CD14-positive monocyte (primary cell): ENCODE results near the gene RPL6. TPM values are rescaled to one million over a fixed set of nuclear protein-coding genes. Genes with fewer than 3 reads are reported as not detected.

Experiments used
- DNase-seq, 3 donors: peaks; one replicate each; pipeline ENCODE4 v3.0.0-alpha.2; 2011 to 2022
- H2AFZ ChIP-seq: 2 replicates; pipeline ENCODE4 v1.6.0; 2012; ENCODE audit warnings: mild to moderate bottlenecking, low read depth, low read length, inconsistent platforms; ENCODE audit not compliant: insufficient read depth, poor library complexity, severe bottlenecking
- H3K27ac ChIP-seq, 2 donors: 1 replicate in 1 of 2; 2 replicates in 1 of 2; pipeline ENCODE4 v1.5.1; 2012 to 2013; ENCODE audit warnings: low read length in 2 of 2, control low read depth in 1 of 2, inconsistent platforms in 1 of 2, low read depth in 1 of 2, mild to moderate bottlenecking in 1 of 2
- H3K27me3 ChIP-seq, 2 donors: one replicate each; pipeline versions ENCODE4 v1.6.0 to v1.6.1; 2011 to 2013; ENCODE audit warnings: low read length in 2 of 2; ENCODE audit not compliant: control insufficient read depth in 2 of 2, insufficient read depth in 2 of 2
- H3K36me3 ChIP-seq, 2 donors: replicated peaks in 1 of 2; 1 replicate in 1 of 2; 2 replicates in 1 of 2; pipeline versions ENCODE4 v1.5.1 to v1.6.1; 2012 to 2013; ENCODE audit warnings: low read length in 2 of 2, control low read depth in 1 of 2, inconsistent platforms in 1 of 2, mild to moderate bottlenecking in 1 of 2; ENCODE audit not compliant: insufficient read depth in 2 of 2, control insufficient read depth in 1 of 2
- H3K4me1 ChIP-seq, 2 donors: 1 replicate in 1 of 2; 2 replicates in 1 of 2; pipeline versions ENCODE4 v1.5.1 to v1.6.1; 2012 to 2013; ENCODE audit warnings: low read length in 2 of 2, control low read depth in 1 of 2, inconsistent platforms in 1 of 2, mild to moderate bottlenecking in 1 of 2, moderate library complexity in 1 of 2; ENCODE audit not compliant: insufficient read depth in 2 of 2, control insufficient read depth in 1 of 2
- H3K4me2 ChIP-seq: replicated peaks from 2 replicates; pipeline ENCODE3; 2012; ENCODE audit warnings: low read length, moderate library complexity, mild to moderate bottlenecking; ENCODE audit not compliant: poor library complexity, severe bottlenecking; ENCODE audit errors: extremely low read depth
- H3K4me3 ChIP-seq, 3 experiments: fragments of 200-600 bp in 1 of 3; sonication (generic) in 1 of 3; replicated peaks in 1 of 3; 1 replicate in 2 of 3; 2 replicates in 1 of 3; pipeline ENCODE4 v1.5.1; 2011 to 2013; ENCODE audit warnings: low read length in 3 of 3, mild to moderate bottlenecking in 3 of 3, control low read depth in 2 of 3, low read depth in 2 of 3, inconsistent platforms in 1 of 3, moderate library complexity in 1 of 3
- H3K79me2 ChIP-seq: 2 replicates; pipeline ENCODE4 v1.6.0; 2012; ENCODE audit warnings: mild to moderate bottlenecking, control low read depth, inconsistent platforms, low read length, moderate library complexity; ENCODE audit not compliant: insufficient read depth
- H3K9ac ChIP-seq: 2 replicates; pipeline ENCODE4 v1.6.0; 2017; ENCODE audit warnings: low read length, mild to moderate bottlenecking; ENCODE audit not compliant: insufficient read depth, poor library complexity, severe bottlenecking
- H3K9me3 ChIP-seq, 2 donors: replicated peaks in 1 of 2; 1 replicate in 1 of 2; 2 replicates in 1 of 2; pipeline versions ENCODE4 v1.5.1 to v1.6.1; 2012 to 2013; ENCODE audit warnings: low read length in 2 of 2, control low read depth in 1 of 2; ENCODE audit not compliant: control insufficient read depth in 1 of 2, insufficient read depth in 1 of 2
- H4K20me1 ChIP-seq: 2 replicates; pipeline ENCODE4 v1.6.0; 2012; ENCODE audit warnings: mild to moderate bottlenecking, low read length, control low read depth, moderate library complexity; ENCODE audit not compliant: insufficient read depth
- H3K27ac Mint-ChIP-seq, 7 donors: one replicate each; pipeline ENCODE4 v1.8.0; 2020; ENCODE audit warnings: mild to moderate bottlenecking in 7 of 7, mixed read lengths in 7 of 7, moderate library complexity in 6 of 7, inconsistent platforms in 2 of 7
- H3K27me3 Mint-ChIP-seq, 3 donors: one replicate each; pipeline ENCODE4 v1.8.0; 2021 to 2022; ENCODE audit warnings: low read depth in 3 of 3, mild to moderate bottlenecking in 3 of 3, mixed read lengths in 3 of 3, moderate library complexity in 3 of 3, inconsistent platforms in 1 of 3
- H3K36me3 Mint-ChIP-seq, 2 donors: one replicate each; pipeline ENCODE4 v1.8.0; 2020; ENCODE audit warnings: mixed read lengths in 2 of 2, inconsistent platforms in 1 of 2, mild to moderate bottlenecking in 1 of 2
- H3K4me1 Mint-ChIP-seq: one replicate; pipeline ENCODE4 v1.8.0; 2020; ENCODE audit warnings: mild to moderate bottlenecking, mixed read lengths
- H3K4me3 Mint-ChIP-seq, 2 donors: one replicate each; pipeline ENCODE4 v1.8.0; 2020; ENCODE audit warnings: mild to moderate bottlenecking in 2 of 2, mixed read lengths in 2 of 2, moderate library complexity in 1 of 2
- H3K9me3 Mint-ChIP-seq, 7 donors: one replicate each; pipeline ENCODE4 v1.8.0; 2020 to 2022; ENCODE audit warnings: mixed read lengths in 7 of 7, mild to moderate bottlenecking in 6 of 7, moderate library complexity in 6 of 7, inconsistent platforms in 2 of 7
- CTCF ChIP-seq: fragments of 200-600 bp; IDR thresholded peaks from one replicate; pipeline ENCODE4 v1.8.0; 2022; ENCODE audit warnings: antibody characterized with exemption, mild to moderate bottlenecking
- WGBS: methylation state at CpG from one replicate; pipeline ENCODE4 v1.1.5; 2013; ENCODE audit warnings: missing lambda C conversion rate; ENCODE audit not compliant: insufficient coverage; 5-methylcytosine and 5-hydroxymethylcytosine counted together
- intact Hi-C, 2 donors: fragments of 100-400 bp; cut with micrococcal nuclease; formaldehyde crosslinking; loops; one replicate each; pipeline versions ENCODE4 v1.15.0 to v1.15.1; 2023
- polyA plus RNA-seq, 3 donors: library from polyadenylated mRNA; depleted of rRNA in 1 of 3; unstranded in 2 of 3; stranded (reverse) in 1 of 3; fragments of 300-500 nt in 2 of 3; fragments of >200 nt in 1 of 3; fragmentation: Illumina TruSeq in 2 of 3; gene quantifications; 1 replicate in 2 of 3; 2 replicates in 1 of 3; pipeline ENCODE4 v1.2.3, GENCODE V29; 2012 to 2021

The RPL6 gene
- polyA plus RNA-seq, 3 donors = 201 to 1,124 (median 259) TPM

- Mint-ChIP-seq H3K4me3 (no peak overlapping the region), H3K27me3 (peaks cover 0 to 3% (median 0%) of the 10 kb centered on the region in 3 donors), H3K36me3 (peaks cover 11 to 32% of the 10 kb centered on the region in 2 donors), H3K27ac (no peak overlapping the region), H3K4me1 (peaks cover 5% of the 10 kb centered on the region), H3K9me3 (no peaks in the 10 kb centered on the region)
- TF ChIP-seq CTCF = no peak
- no peak overlapping the region for H3K27ac ChIP-seq
- intact Hi-C loops = no loop called here
- H3K9me3 ChIP-seq = no peaks in the 10 kb centered on the region
- no peak overlapping the region for H2AFZ ChIP-seq
- H3K9ac ChIP-seq = no peak overlapping the region
- H3K4me3 ChIP-seq = no peak overlapping the region
- H3K27me3 ChIP-seq = no peaks in the 10 kb centered on the region
- H3K4me1 ChIP-seq = no peaks in the 10 kb centered on the region
- no peak for DNase-seq
- no peak overlapping the region for H3K4me2 ChIP-seq
- WGBS = 0% methylated on average over 1 of the region's 5 CpGs
- peaks cover 65% of the 10 kb centered on the region for H4K20me1 ChIP-seq
- H3K79me2 ChIP-seq = peaks cover 84% of the 10 kb centered on the region
- peaks cover 0 to 5% of the 10 kb centered on the region in 2 donors for H3K36me3 ChIP-seq
Observed at GRCh38 chr12:112430929-112431328, 21.5 kb upstream of the RPL6 start.

- H3K4me1 Mint-ChIP-seq = peaks cover 13% of the 10 kb centered on the region
- no peak overlapping the region for H2AFZ ChIP-seq
- intact Hi-C loops = no loop called here
- no peaks in the 10 kb centered on the region for H3K9me3 Mint-ChIP-seq
- H3K27ac Mint-ChIP-seq = no peak overlapping the region
- peaks cover 13 to 37% of the 10 kb centered on the region in 2 donors for H3K36me3 Mint-ChIP-seq
- peaks cover 71% of the 10 kb centered on the region for H4K20me1 ChIP-seq
- 100% methylated on average over 2 of the region's 2 CpGs for WGBS
- TF ChIP-seq CTCF = no peak
- no peak overlapping the region for H3K9ac ChIP-seq
- H3K79me2 ChIP-seq = peaks cover 89% of the 10 kb centered on the region
- H3K27me3 Mint-ChIP-seq = peaks cover 0 to 3% (median 0%) of the 10 kb centered on the region in 3 donors
- no peak overlapping the region for H3K4me3 ChIP-seq
- H3K4me1 ChIP-seq = no peaks in the 10 kb centered on the region
- no peaks in the 10 kb centered on the region for H3K9me3 ChIP-seq
- H3K36me3 ChIP-seq = peaks cover 0 to 9% of the 10 kb centered on the region in 2 donors
- no peak overlapping the region for H3K4me2 ChIP-seq
- no peaks in the 10 kb centered on the region for H3K27me3 ChIP-seq
- DNase-seq = no peak
- H3K27ac ChIP-seq = no peak overlapping the region
- no peak overlapping the region for H3K4me3 Mint-ChIP-seq
Observed at GRCh38 chr12:112427760-112428159, 18.4 kb upstream of the RPL6 start.
